ENCODE data around the gene UQCRC1. TPM values are rescaled to one million over a fixed set of nuclear protein-coding genes. Genes with fewer than 3 reads are reported as not detected.

Gene UQCRC1
- total and polyA plus RNA-seq, 7 donors: 199 to 828 (median 241) TPM

- Histone ChIP-seq H3K27me3 (no peaks in the 10 kb centered on the region), H3K4me1 (peaks cover 0 to 13% (median 11%) of the 10 kb centered on the region in 4 donors), H3K27ac (no peak overlapping the region), H3K9me3 (no peaks in the 10 kb centered on the region), H3K36me3 (peaks cover 8 to 61% (median 27%) of the 10 kb centered on the region in 4 donors), H3K4me3 (no peak overlapping the region)
- intact Hi-C loops (cut with DNase I): no loop called here
- TF ChIP-seq POLR2AphosphoS5 (IDR thresholded peaks at IDR 0.05): no peak
- no peak for TF ChIP-seq POLR2A (IDR thresholded peaks at IDR 0.05)
- WGBS, 2 donors: 96% methylated on average over 12 of the region's 12 CpGs
- no peak for DNase-seq
These were observed 20.4 kb upstream of the UQCRC1 start for GRCh38 chr3:48629894-48630293.

- peaks cover 8 to 61% (median 27%) of the 10 kb centered on the region in 4 donors for H3K36me3 ChIP-seq
- 85 to 86% methylated on average over 13 of the region's 13 CpGs for whole genome bisulfite sequencing, 2 donors
These were observed 19.0 kb upstream of the UQCRC1 start for GRCh38 chr3:48628277-48629017.

GRCh38 chr3:48625600-48625999 lies 16.2 kb upstream of the UQCRC1 start:
- Histone ChIP-seq H3K36me3 (peaks cover 8 to 44% (median 21%) of the 10 kb centered on the region in 4 donors), H3K4me3 (no peak overlapping the region), H3K27ac (no peak overlapping the region), H3K27me3 (no peaks in the 10 kb centered on the region), H3K4me1 (no peaks in the 10 kb centered on the region), H3K9me3 (no peaks in the 10 kb centered on the region)
- no peak for DNase-seq
- intact Hi-C loops (cut with DNase I): no loop called here
- no peak for TF ChIP-seq POLR2A (IDR thresholded peaks at IDR 0.05)
- no peak for TF ChIP-seq EP300 (IDR thresholded peaks at IDR 0.05)
- no peak for TF ChIP-seq POLR2AphosphoS5 (IDR thresholded peaks at IDR 0.05)
- 95 to 97% methylated on average over 6 of the region's 6 CpGs for WGBS, 2 donors

More at GRCh38 chr3:48628277-48629017, 19.0 kb upstream of the UQCRC1 start:
- DNase-seq: no peak
- Histone ChIP-seq H3K27me3 (no peaks in the 10 kb centered on the region), H3K4me3 (no peak overlapping the region), H3K9me3 (no peaks in the 10 kb centered on the region), H3K4me1 (no peaks in the 10 kb centered on the region), H3K27ac (no peak overlapping the region)
- intact Hi-C loops (cut with DNase I): no loop called here
- TF ChIP-seq POLR2A (IDR thresholded peaks at IDR 0.05) (no peak), POLR2AphosphoS5 (IDR thresholded peaks at IDR 0.05) (no peak), CTCF (IDR thresholded peaks at IDR 0.05) (no peak), EP300 (IDR thresholded peaks at IDR 0.05) (no peak)

- 89 to 94% methylated on average over 10 of the region's 10 CpGs for WGBS, 2 donors
- no peaks in the 10 kb centered on the region for H3K4me1 ChIP-seq
- TF ChIP-seq CTCF (IDR thresholded peaks at IDR 0.05): no peak
- no peak for TF ChIP-seq POLR2AphosphoS5 (IDR thresholded peaks at IDR 0.05)
- TF ChIP-seq EP300 (IDR thresholded peaks at IDR 0.05): no peak
- no peak for TF ChIP-seq POLR2A (IDR thresholded peaks at IDR 0.05)
- no peak overlapping the region for H3K4me3 ChIP-seq
- peaks cover 8 to 40% (median 18%) of the 10 kb centered on the region in 4 donors for H3K36me3 ChIP-seq
- no peaks in the 10 kb centered on the region for H3K27me3 ChIP-seq
- H3K9me3 ChIP-seq: no peaks in the 10 kb centered on the region
- H3K27ac ChIP-seq: no peak overlapping the region
- intact Hi-C loops (cut with DNase I): no loop called here
- DNase-seq: no peak
These were observed 15.3 kb upstream of the UQCRC1 start for GRCh38 chr3:48624767-48625166.

- DNase-seq: no peak
- WGBS, 2 donors: 43 to 63% methylated on average over 6 of the region's 6 CpGs
- H3K4me3 ChIP-seq: no peak overlapping the region
- no peak overlapping the region for H3K27ac ChIP-seq
- no peak for TF ChIP-seq CTCF (IDR thresholded peaks at IDR 0.05)
- no peak for TF ChIP-seq EP300 (IDR thresholded peaks at IDR 0.05)
- no peak for TF ChIP-seq POLR2AphosphoS5 (IDR thresholded peaks at IDR 0.05)
- no peak for TF ChIP-seq POLR2A (IDR thresholded peaks at IDR 0.05)
- H3K36me3 ChIP-seq: peaks cover 8 to 34% (median 15%) of the 10 kb centered on the region in 4 donors
- no peaks in the 10 kb centered on the region for H3K27me3 ChIP-seq
- H3K4me1 ChIP-seq: no peaks in the 10 kb centered on the region
- intact Hi-C loops (cut with DNase I): no loop called here
- H3K9me3 ChIP-seq: no peaks in the 10 kb centered on the region
These were observed 14.6 kb upstream of the UQCRC1 start for GRCh38 chr3:48623851-48624547.

Data from sigmoid colon (tissue), 7 donors.